HFFc6 (cell line): ENCODE results near the gene HBA1. TPM values are rescaled to one million over a fixed set of nuclear protein-coding genes. Genes with fewer than 3 reads are reported as not detected.

Experiments
- DNase-seq: peaks from one replicate; pipeline ENCODE4 v3.0.0-alpha.2; 2018
- H3K27ac Mint-ChIP-seq: 2 replicates; pipeline ENCODE4 v1.8.0; 2020; ENCODE audit warnings: mild to moderate bottlenecking, mixed read lengths
- H3K27me3 Mint-ChIP-seq: 2 replicates; pipeline ENCODE4 v1.8.0; 2021; ENCODE audit warnings: mild to moderate bottlenecking, moderate library complexity, mixed read lengths; ENCODE audit not compliant: insufficient read depth
- H3K36me3 Mint-ChIP-seq: 2 replicates; pipeline ENCODE4 v1.8.0; 2021; ENCODE audit warnings: low read depth, mixed read lengths
- H3K4me1 Mint-ChIP-seq: 2 replicates; pipeline ENCODE4 v1.8.0; 2020; ENCODE audit warnings: low read depth, mixed read lengths
- H3K4me3 Mint-ChIP-seq: 2 replicates; pipeline ENCODE4 v1.8.0; 2020; ENCODE audit warnings: mild to moderate bottlenecking, moderate library complexity, mixed read lengths
- H3K9me3 Mint-ChIP-seq: 2 replicates; pipeline ENCODE4 v1.8.0; 2020; ENCODE audit warnings: mild to moderate bottlenecking, mixed read lengths
- total RNA-seq, 6 experiments: library from RNA; stranded (reverse); fragmentation: NEBNext Ultra II Directional; extraction: Animal tissue kit (Norgen Biotek cat#: 25700); gene quantifications; 2 replicates in 1 of 6; 3 replicates in 5 of 6; pipeline ENCODE4 v1.2.3, GENCODE V29; 2021
- TF ChIP-seq, protein P1 (sequence below): fragments of 200-600 bp; sonication (generic); IDR thresholded peaks from 2 replicates; pipeline ENCODE4 v1.5.0; 2021; ENCODE audit warnings: antibody characterized with exemption, mild to moderate bottlenecking

The HBA1 gene
- total RNA-seq, 6 experiments from 2014 or later = not detected

DNA sequence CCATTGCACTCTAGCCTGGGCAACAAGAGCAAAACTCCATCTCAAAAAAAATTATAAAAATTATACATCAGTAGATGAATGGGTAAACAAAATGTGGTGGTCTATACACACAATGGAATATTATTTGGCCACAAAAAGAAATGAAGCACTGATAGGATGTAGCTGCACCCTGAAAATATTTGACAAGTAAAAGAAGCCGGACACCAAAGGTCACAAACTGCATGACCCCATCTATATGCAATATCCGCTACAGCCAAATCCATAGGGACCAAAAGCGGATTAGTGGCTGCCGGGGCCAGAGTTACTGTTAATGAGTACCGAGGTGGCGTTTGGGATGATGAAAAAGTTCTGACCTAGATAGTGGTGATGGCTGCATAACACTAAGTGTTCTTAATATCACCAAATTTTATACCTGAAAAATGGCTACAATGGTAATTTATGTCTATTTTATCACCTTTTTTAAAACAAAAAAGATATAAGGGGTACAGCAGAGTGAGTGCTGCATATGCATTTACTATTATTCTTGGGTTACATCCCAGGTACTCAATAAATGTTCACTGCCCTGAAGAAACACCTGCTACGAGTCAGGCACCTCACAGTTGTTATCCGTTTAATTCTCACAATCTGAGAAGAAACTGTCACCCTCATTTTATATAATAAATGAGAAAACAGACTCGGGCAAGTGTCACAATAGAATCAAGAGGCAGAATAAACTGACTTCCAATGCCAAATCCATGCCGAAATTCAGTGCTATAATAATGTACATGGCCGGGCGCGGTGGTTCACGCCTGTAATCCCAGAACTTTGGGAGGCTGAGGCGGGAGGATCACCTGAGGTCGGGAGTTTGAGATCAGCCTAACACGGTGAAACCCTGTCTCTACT lies 3.0 kb downstream of the HBA1 start:
- DNase-seq = no peak
- Mint-ChIP-seq H3K4me1 (peaks cover 5% of the 10 kb centered on the region; the same call in 1 of the 2 replicates), H3K27ac (no peak overlapping the region), H3K9me3 (no peaks in the 10 kb centered on the region), H3K27me3 (peaks cover 24% of the 10 kb centered on the region), H3K4me3 (no peak overlapping the region), H3K36me3 (no peaks in the 10 kb centered on the region)
- TF ChIP-seq, protein P1, sequence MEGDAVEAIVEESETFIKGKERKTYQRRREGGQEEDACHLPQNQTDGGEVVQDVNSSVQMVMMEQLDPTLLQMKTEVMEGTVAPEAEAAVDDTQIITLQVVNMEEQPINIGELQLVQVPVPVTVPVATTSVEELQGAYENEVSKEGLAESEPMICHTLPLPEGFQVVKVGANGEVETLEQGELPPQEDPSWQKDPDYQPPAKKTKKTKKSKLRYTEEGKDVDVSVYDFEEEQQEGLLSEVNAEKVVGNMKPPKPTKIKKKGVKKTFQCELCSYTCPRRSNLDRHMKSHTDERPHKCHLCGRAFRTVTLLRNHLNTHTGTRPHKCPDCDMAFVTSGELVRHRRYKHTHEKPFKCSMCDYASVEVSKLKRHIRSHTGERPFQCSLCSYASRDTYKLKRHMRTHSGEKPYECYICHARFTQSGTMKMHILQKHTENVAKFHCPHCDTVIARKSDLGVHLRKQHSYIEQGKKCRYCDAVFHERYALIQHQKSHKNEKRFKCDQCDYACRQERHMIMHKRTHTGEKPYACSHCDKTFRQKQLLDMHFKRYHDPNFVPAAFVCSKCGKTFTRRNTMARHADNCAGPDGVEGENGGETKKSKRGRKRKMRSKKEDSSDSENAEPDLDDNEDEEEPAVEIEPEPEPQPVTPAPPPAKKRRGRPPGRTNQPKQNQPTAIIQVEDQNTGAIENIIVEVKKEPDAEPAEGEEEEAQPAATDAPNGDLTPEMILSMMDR = no peak

DNA sequence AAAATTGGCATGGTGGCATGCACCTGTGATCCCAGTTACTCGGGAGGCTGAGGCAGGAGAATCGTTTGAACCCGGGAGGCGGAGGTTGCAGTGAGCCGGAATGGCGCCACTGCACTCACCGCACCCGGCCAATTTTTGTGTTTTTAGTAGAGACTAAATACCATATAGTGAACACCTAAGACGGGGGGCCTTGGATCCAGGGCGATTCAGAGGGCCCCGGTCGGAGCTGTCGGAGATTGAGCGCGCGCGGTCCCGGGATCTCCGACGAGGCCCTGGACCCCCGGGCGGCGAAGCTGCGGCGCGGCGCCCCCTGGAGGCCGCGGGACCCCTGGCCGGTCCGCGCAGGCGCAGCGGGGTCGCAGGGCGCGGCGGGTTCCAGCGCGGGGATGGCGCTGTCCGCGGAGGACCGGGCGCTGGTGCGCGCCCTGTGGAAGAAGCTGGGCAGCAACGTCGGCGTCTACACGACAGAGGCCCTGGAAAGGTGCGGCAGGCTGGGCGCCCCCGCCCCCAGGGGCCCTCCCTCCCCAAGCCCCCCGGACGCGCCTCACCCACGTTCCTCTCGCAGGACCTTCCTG lies 3.7 kb downstream of the HBA1 start, which contains the start of gene HBQ1:
Gene HBQ1 (plus strand): TSS at position 359 of the 575 bp plus-strand sequence. CDS start 28 bp downstream, at position 387.
- Mint-ChIP-seq H3K9me3 (no peaks in the 10 kb centered on the region), H3K36me3 (no peaks in the 10 kb centered on the region), H3K4me1 (peaks cover 5% of the 10 kb centered on the region; the same call in 1 of the 2 replicates), H3K27ac (no peak within 1 kb of the TSS), H3K4me3 (peak within 1 kb of the TSS; percentile 63), H3K27me3 (peaks cover 18% of the 10 kb centered on the region)
- TF ChIP-seq, protein P1 = peak; percentile 77
- DNase-seq = no peak

DNA sequence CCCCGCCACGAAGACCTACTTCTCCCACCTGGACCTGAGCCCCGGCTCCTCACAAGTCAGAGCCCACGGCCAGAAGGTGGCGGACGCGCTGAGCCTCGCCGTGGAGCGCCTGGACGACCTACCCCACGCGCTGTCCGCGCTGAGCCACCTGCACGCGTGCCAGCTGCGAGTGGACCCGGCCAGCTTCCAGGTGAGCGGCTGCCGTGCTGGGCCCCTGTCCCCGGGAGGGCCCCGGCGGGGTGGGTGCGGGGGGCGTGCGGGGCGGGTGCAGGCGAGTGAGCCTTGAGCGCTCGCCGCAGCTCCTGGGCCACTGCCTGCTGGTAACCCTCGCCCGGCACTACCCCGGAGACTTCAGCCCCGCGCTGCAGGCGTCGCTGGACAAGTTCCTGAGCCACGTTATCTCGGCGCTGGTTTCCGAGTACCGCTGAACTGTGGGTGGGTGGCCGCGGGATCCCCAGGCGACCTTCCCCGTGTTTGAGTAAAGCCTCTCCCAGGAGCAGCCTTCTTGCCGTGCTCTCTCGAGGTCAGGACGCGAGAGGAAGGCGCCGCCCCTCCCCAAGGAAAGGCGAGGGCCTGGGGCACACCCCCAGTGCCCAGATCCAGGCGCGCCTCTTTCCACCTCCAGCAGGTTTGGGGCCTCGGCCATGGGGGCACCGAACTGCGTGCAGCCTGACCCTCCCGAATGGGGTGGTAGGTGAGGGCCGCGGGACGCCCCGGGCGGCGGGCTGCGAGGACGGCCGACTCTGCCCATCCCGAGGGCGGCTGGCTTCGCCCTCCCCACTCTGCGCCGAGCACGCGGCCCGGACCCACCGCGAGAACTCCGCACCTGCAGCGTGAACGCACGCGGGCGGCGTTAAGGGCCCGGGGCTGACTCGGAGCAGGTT lies 4.4 kb downstream of the HBA1 start:
- no peak overlapping the region for H3K27ac Mint-ChIP-seq
- H3K4me3 Mint-ChIP-seq = peak overlapping the region; percentile 63
- no peaks in the 10 kb centered on the region for H3K9me3 Mint-ChIP-seq
- peak; percentile 46 for DNase-seq
- peaks cover 5% of the 10 kb centered on the region; the same call in 1 of the 2 replicates for H3K4me1 Mint-ChIP-seq
- H3K27me3 Mint-ChIP-seq = peaks cover 12% of the 10 kb centered on the region
- H3K36me3 Mint-ChIP-seq = 0 out of 2 replicates have a peak, but pooled peaks cover 4% of the 10 kb centered on the region
- TF ChIP-seq, protein P1 = no peak

DNA sequence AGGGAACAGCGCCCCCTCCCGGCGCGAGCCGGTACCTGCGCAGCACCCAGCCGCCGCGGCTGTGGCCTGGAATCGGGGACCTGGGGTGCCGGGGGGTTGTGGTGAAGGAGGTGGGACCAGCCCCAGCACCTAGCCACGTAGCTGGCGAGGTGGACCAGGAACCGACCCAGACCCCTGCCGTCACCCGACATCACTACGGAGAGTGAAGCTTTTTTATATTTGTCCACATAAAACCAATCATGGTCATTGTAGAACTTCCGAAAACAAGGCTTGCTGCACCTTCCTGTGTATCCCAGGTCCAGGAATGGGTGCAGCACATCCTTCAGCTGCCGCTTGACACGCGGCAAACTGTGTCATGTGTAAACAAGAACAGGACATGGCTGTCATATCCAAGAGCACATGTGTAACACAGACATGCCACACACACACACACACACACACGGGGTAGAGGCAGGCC lies 5.1 kb downstream of the HBA1 start:
- Mint-ChIP-seq H3K9me3 (no peaks in the 10 kb centered on the region), H3K36me3 (0 out of 2 replicates have a peak, but pooled peaks cover 4% of the 10 kb centered on the region), H3K4me3 (peak overlapping the region; percentile 24; the same call in 1 of the 2 replicates), H3K27ac (no peak overlapping the region), H3K4me1 (peaks cover 5% of the 10 kb centered on the region; the same call in 1 of the 2 replicates), H3K27me3 (peaks cover 12% of the 10 kb centered on the region)
- TF ChIP-seq, protein P1 = peak; percentile 99
- DNase-seq = no peak

DNA sequence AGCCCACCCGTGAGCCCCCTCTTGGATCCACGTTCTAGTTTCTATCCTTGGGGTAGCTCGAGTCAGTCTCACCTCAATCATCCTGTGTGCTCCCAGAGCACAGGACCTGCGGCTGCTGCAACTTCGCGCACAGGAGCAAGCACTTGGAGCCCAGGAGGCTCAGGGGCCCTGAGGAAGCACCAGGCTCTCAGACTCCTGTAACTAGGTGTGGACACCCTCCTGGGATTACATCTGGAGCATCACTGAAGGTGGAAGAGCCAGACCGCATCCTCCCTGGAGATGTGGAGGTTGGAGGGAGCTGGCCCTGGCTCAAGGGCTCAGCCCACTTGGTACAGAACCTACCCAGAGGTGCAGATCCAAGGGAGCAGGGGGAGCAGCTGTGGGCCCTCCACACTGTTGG lies 6.5 kb downstream of the HBA1 start:
- Mint-ChIP-seq H3K27me3 (peaks cover 6% of the 10 kb centered on the region), H3K4me3 (no peak overlapping the region), H3K27ac (no peak overlapping the region), H3K9me3 (no peaks in the 10 kb centered on the region), H3K4me1 (no peaks in the 10 kb centered on the region), H3K36me3 (peaks cover 8% of the 10 kb centered on the region; the same call in 1 of the 2 replicates)
- TF ChIP-seq, protein P1 = no peak
- DNase-seq = no peak
